ELR (cell line): Measurements from ENCODE around the gene CAV3.
A peak's percentile ranks its signal among the peaks of the same experiment; 100 is the strongest.
"Not testable (repeated sequence)": the region's sequence is repeated elsewhere in the genome, so short reads cannot be mapped to it uniquely, and the experiment has no call there.

Source experiments
- DNase-seq: peaks from one replicate; pipeline ENCODE4 v3.0.0-alpha.2; 2015; ENCODE audit warnings: low read depth

The CAV3 gene

GRCh38 chr3:8733332-8734094 lies at the start of gene CAV3:
Gene CAV3, plus strand, starts transcription at chr3:8733802. Its CDS starts 75 bp downstream, at chr3:8733877.
- no peak for DNase-seq

GRCh38 chr3:8684992-8685391 lies 48.6 kb upstream of the CAV3 start:
- DNase-seq: peak; percentile 30

- DNase-seq: not testable (repeated sequence)
Observed at GRCh38 chr3:8691295-8691694, 42.3 kb upstream of the CAV3 start.

GRCh38 chr3:8702560-8702959 lies 31.0 kb upstream of the CAV3 start:
- DNase-seq: no peak

- no peak for DNase-seq
Observed at GRCh38 chr3:8705575-8705974, 28.0 kb upstream of the CAV3 start.

- no peak for DNase-seq
Observed at GRCh38 chr3:8709287-8709686, 24.3 kb upstream of the CAV3 start.

- DNase-seq: no peak
Observed at GRCh38 chr3:8709801-8710507, 23.6 kb upstream of the CAV3 start.

- DNase-seq: peak; percentile 30
Observed at GRCh38 chr3:8712045-8712907, 21.3 kb upstream of the CAV3 start.

GRCh38 chr3:8712908-8713255 lies 20.7 kb upstream of the CAV3 start:
- DNase-seq: no peak

GRCh38 chr3:8713901-8714759 lies 19.5 kb upstream of the CAV3 start:
- peak; percentile 43 for DNase-seq

- DNase-seq: not testable (repeated sequence)
Observed at GRCh38 chr3:8715757-8716156, 17.8 kb upstream of the CAV3 start.

GRCh38 chr3:8722808-8723207 lies 10.8 kb upstream of the CAV3 start:
- DNase-seq: no peak

- no peak for DNase-seq
Observed at GRCh38 chr3:8723612-8724011, 10.0 kb upstream of the CAV3 start.

- no peak for DNase-seq
Observed at GRCh38 chr3:8724108-8724752, 9.4 kb upstream of the CAV3 start.

- no peak for DNase-seq
Observed at GRCh38 chr3:8727605-8728512, 5.7 kb upstream of the CAV3 start.

GRCh38 chr3:8729479-8729878 lies 4.1 kb upstream of the CAV3 start:
- no peak for DNase-seq

GRCh38 chr3:8730656-8731055 lies 2.9 kb upstream of the CAV3 start:
- DNase-seq: no peak

GRCh38 chr3:8732413-8732812 lies 1.2 kb upstream of the CAV3 start:
- no peak for DNase-seq

- DNase-seq: no peak
Observed at GRCh38 chr3:8734137-8734878, 706 bp downstream of the CAV3 start.
